GOT3 (cell line): Measurements from ENCODE around the gene C11orf42.

ENCODE experiments used
- DNase-seq: peaks from one replicate; lab custom pipeline; 2025; ENCODE audit warnings: mixed read lengths; lab: John Stamatoyannopoulos, UW

C11orf42 gene

DNA sequence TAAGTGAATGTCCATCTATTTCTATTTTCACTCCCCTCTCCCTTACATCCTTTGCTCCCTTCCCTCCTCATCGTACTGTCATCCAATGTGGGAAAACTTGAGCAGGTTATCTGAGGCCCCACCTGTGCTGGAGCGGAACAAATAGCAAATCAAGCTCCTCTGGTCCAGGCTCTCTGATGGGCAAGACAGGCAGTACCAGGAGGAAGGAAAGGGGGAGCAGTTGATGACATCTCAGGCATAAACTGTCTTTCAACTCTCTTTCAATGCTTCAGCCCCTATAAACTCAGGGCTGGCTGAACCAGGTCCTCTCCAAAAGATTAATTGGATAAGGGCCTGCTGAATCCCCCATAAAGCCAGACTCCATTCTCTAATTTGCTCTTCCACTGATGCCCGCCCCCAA lies 52.8 kb downstream of the C11orf42 start:
- no peak for DNase-seq

DNA sequence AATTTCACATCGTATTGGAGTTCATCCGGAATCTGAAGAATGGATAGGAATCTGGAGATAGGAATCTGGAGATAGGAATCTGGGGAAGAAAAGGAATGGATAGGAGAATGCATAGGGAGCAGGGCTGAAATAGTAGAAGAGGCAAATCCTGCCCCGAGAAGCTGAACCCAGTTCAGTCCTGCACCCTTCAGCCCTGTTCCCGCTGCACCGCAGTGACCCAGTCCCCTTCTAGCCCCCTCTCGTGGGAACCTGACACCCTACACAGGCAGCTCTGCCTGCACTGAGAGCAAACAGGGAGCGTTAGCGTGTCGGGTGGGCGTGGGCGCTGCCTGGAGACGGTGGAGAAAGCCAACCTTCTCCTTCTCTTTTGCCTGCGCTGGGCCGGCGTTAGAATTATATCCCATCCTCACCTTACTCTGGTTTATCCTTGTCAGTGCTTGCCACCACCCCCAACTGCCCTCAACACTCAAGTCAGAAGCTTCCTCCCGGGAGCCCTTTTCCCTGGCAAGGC lies 53.3 kb downstream of the C11orf42 start:
- no peak for DNase-seq

DNA sequence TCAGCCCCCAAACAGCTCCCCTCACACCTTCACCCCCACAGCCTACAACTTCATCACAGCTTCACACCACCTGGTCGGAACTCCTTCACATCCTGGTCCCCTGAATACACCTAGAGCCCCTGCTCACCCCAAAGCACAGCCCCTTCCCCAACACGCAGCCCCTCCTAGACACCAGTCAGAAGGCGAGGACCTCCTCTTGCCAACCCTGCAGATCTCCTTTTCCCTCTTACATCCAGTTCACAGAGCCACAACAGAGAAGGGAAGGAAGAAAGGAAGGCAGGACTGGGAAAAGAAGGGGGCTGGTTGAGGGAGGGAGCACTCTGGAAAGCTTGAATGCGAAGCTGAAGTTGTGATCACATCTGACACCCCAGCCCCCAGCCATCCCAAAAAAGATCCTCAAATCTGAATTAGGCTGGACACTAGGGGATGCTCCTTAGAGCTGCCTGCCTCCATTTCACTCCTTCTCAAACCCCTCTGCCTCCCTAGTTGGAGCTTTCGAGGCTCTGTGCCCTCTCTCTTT lies 54.9 kb downstream of the C11orf42 start:
- no peak for DNase-seq
